ENCODE results near the gene MAG.
"Not testable (repeated sequence)": the region's sequence is repeated elsewhere in the genome, so short reads cannot be mapped to it uniquely, and the experiment has no call there.

Gene MAG

DNA sequence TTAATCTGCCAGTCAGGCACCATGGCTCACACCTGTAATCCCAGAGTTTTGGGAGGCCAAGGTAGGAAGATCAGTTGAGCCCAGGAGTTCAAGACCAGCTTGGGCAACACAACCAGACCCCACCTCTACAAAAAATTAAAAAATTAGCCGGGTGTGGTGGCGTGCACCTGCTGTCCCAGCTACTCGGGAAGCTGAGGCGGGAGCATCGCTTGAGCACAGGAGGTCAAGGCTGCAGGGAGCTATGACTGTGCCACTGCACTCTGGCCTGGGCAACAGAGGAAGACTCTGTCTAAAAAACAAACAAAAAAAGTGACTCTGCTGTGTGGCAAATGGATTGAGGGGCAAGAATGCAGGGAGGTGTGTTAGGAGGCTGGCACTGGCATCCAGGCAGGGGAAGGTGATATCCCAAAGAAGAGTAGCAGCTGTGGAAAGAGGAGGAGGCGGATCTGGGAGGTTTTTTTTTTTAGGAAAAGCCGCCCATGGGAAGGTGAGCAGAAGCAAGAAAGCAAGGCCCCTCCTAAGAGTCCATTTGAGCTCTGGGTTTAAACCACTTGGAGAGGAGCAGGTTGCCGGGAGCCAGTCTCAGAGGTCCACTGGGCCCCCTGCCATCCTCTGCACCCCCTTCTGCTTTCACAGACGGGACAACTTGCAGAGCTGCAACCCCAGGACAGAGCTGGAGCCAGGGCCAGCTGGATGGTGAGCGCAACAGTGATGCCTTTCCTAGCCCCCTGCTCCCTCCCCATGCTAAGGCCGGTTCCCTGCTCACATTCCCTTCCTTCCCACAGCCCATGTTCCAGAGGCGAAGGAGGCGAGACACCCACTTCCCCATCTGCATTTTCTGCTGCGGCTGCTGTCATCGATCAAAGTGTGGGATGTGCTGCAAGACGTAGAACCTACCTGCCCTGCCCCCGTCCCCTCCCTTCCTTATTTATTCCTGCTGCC, 7.5 kb upstream of the MAG start:
- DNase-seq, result no peak

- DNase-seq, result no peak
Measured at GRCh38 chr19:35285095-35285449, 6.9 kb upstream of the MAG start.

DNA sequence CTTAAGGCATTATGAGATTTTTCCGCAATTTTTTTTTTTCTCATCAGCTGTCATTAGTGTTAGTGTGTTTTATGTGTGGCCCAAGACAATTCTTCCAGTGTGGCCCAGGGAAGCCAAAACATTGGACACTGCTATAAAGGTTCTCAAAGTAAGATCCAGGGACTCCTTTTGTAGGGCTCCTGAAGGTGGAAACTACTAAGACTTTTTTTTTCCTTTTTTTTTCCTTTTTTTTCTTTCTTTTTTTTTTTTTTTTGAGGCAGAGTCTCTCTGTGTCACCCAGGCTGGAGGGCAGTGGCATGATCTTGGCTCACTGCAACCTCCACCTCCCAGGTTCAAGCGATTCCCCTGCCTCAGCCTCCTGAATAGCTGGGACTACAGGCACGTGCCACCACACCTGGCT, 6.5 kb upstream of the MAG start:
- DNase-seq, result not testable (repeated sequence)

DNA sequence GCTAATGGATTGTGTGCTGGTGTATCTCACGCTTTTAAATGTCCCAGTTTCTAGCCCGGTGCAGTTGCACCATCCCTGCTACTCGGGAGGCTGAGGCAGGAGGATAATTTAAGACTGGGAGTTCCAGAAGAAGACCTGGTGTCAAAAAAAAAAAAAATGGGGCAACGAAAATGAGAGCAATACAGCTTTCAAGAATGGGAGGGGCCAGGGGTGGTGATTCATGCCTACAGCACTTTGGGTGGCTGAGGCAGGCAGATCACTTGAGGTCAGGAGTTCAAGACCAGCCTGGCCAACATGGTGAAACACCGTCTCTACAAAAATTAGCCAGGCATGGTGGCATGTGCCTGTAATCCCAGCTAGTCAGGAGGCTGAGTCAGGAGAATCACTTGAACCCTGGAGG, 5.9 kb upstream of the MAG start:
- not testable (repeated sequence) for DNase-seq

DNA sequence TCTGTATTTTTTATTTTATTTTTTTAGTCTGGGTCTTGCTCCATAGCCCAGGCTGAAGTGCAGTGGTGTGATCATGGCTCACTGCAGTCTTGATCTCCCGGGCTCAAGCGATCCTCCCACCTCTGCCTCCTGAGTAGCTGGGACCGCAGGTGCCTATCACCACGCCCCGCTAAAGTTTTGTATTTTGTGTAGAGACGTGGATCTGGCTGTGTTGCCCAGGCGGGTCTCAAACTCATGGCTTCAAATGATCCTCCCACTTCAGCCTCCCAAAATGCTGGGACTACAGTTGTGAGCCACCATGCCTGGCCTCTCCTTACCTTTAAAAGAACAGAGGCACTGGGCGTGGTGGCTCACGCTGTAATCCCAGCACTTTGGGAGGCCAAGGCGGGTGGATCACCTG, 4.2 kb upstream of the MAG start:
- no peak for DNase-seq

DNA sequence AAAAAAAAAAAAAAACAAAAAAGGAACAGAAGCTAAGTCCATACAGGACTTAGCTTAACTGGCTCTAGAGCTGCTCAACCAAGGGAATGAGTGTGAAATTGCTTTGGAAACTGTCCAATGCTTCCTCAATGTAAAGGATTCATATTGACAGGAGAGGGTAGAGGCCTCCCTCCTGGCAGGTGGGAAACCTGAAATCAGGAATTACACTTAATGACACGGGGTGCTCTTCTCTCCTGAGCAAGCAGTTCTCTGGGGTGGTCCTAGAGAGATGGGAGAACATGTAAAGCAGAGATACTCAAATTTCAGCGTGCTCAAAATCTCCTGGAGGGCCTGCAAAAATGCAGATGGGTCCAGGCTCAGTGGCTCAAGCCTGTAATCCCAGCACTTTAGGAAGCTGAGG, 3.6 kb upstream of the MAG start:
- no peak for DNase-seq

DNA sequence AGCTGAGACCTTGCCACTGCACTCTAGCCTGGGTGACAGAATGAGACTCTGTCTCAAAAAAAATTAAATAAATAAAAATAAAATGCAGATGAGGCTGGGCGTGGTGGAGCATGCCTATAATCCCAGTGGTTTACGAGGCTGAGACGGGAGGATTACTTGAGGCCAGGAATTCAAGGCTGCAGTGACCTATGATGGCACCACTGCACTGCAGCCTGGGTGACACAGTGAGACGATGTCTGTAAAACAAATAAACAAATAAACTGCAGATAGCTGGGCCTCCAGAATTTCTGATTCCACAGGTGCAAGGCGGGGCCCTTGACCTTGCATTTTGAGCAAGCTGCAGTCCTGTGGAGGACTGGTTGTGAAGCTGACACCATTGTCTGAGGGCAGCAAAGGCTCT, 3.1 kb upstream of the MAG start:
- no peak for DNase-seq

- DNase-seq, result no peak
Measured at GRCh38 chr19:35290381-35291127, 1.4 kb upstream of the MAG start.

- no peak for DNase-seq
Measured at GRCh38 chr19:35291259-35291658, 702 bp upstream of the MAG start.

GRCh38 chr19:35292421-35293362, 731 bp downstream of the MAG start:
- no peak for DNase-seq

DNA sequence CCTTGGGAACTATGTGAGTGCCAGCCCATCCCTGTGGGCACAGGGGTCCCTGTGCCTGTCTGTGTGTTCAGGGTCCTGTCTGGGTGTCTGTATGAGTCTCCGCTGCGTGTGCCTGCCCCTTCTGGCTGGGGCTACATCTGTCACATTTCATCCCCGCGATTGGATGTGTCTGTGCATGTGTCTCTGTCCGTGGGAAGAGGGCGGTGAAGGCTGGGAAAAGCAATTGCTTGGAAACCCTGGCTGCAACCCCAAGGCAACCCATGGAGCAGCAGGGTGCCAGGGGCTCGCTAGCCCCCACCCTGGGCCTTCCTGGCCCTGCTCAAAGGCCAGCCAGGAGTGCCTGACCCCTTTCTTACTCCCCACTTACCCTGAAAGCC, 1.4 kb downstream of the MAG start:
- DNase-seq, result no peak

DNA sequence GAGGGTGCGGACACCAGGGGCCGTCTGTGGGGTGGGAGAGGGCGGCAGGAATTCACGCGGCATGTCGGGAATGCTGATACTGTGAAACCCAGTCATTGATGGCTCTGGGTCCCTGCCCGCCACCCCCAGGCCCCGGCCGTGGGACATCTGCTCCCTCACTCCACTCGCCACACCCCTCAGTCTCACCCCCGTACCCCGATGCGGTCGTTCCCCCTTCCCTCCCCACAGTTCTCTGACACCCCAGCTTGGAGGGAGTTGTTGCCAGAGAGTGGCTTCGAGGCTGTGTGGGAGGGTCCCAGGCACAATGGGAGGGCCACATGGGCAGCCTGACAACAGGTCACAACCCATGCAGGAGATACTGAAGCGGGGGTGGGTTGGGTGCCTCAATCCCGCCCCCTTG, 1.8 kb downstream of the MAG start:
- DNase-seq, result no peak

GRCh38 chr19:35294328-35294727, 2.4 kb downstream of the MAG start:
- no peak for DNase-seq

GRCh38 chr19:35294859-35295791, 3.2 kb downstream of the MAG start:
- no peak for DNase-seq

GRCh38 chr19:35295792-35296462, 4.0 kb downstream of the MAG start:
- peak; percentile 15 to 17 for DNase-seq

DNA sequence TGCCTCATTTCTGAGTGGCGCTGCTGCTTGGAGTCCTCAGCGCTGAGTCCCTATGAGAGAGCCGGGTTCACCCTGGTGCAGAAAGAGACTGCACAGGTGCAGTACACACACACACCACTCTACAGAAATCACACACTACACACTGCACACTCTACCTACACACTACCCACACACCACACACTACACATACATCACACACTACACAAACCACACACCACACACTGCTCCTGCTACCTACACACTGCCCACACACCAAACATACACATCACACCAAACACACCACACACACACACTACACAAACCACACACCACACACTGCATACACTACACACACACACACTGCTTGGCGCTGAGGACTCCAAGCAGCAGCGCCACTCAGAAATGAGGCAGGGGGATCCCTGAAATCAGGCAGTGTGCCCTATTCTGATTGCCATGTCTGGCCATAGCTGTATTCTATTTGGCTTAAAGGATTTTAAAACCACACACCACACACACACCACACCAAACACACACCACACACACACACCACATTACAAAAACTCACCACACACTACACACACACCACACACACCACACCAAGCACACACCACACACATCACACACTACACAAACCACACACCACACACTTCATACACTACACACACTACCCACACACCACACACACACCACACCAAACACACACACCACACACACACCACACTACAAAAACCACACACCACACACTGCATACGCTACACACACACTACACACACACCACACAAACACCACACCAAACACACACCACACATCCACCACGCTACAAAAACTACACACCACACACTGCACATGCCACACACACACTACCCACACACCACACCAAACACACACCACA, 4.9 kb downstream of the MAG start:
- DNase-seq, result no peak

DNA sequence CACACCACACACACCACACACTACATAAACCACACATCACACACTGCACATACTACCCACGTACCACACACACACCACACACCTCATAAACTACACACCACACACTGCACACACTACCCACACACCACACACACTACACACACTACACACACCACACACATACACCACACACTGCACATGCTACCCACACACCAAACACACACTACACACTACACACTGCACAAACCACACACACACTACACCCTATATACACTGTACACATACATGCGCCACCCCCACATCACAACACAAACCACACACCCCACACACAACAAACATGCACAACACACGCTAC, 5.5 kb downstream of the MAG start:
- no peak for DNase-seq

GRCh38 chr19:35297922-35298321, 6.0 kb downstream of the MAG start:
- DNase-seq, result no peak

DNA sequence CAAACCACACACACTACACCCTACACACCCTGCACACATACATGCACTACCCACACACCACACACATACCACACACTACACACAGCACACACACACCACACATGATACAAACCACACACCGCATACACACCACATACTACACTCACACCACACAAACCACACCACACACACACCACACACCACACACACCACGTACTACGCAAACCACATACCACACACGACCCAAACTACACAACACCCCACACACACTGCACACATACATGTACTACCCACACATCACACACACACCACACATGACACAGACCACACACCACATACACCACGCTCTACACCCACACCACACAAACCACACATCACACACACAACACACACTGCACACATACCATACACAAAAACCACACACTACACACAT, 6.6 kb downstream of the MAG start:
- DNase-seq, result no peak

DNA sequence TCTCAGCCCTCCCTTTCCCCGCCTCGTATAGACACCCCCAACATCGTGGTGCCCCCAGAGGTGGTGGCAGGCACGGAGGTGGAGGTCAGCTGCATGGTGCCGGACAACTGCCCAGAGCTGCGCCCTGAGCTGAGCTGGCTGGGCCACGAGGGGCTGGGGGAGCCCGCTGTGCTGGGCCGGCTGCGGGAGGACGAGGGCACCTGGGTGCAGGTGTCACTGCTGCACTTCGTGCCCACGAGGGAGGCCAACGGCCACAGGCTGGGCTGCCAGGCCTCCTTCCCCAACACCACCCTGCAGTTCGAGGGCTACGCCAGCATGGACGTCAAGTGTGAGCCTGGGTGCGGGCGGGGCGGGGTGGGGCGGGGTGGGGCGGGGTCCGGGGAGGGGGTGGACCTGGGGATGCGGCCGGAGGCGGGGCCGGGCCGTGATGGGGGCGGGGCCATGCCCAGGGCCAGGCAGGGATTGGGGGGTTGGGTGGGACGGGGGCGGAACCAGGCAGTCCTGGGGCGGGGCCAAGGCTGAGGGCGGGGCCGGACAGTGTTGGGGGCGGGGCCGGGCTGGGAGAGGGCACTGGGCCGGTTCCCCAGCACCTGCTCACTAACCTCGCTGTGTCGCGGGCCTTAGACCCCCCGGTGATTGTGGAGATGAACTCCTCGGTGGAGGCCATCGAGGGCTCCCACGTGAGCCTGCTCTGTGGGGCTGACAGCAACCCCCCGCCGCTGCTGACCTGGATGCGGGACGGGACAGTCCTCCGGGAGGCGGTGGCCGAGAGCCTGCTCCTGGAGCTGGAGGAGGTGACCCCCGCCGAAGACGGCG, 7.8 kb downstream of the MAG start:
- no peak for DNase-seq

Data from activated CD4-positive, alpha-beta T cell treated with anti-CD3 and anti-CD28 coated beads, Interleukin-2, amount 50 U/mL, for 4 hours (primary cell).